IMR-90 (cell line): ENCODE measurements around the gene TTLL11. TPM values are rescaled to one million over a fixed set of nuclear protein-coding genes. Genes with fewer than 3 reads are reported as not detected.

Experiments
- ATAC-seq: fragments of 200-7000 bp; cut with Tn5 transposase; 2 replicates; pipeline ENCODE4 v1.9.1; 2020; ENCODE audit warnings: low read depth, mild to moderate bottlenecking, moderate library complexity
- BruUV-seq: library from RNA; stranded (reverse); fragments of 400-500 nt; replicated peaks from 2 replicates; lab custom pipeline; 2021; lab: Mats Ljungman, UMichigan
- CTCF ChIA-PET: fragments of 300-600 bp; formaldehyde crosslinking; extraction: SDS; loops from one replicate; lab custom pipeline; 2021; ENCODE audit warnings: antibody characterized with exemption; lab: Yijun Ruan, JAX
- POLR2A ChIA-PET: fragments of 300-600 bp; sonication (Branson Sonifier 250); formaldehyde crosslinking; loops from one replicate; lab custom pipeline; 2022; ENCODE audit warnings: antibody characterized with exemption; ENCODE audit not compliant: unreplicated experiment; lab: Charles Lee
- DNase-seq: peaks from one replicate; pipeline ENCODE4 v3.0.0; 2013
- H2AFZ ChIP-seq: replicated peaks from 2 replicates; pipeline ENCODE3; 2013; ENCODE audit warnings: low read length, mild to moderate bottlenecking; ENCODE audit not compliant: poor library complexity
- H2AK5ac ChIP-seq: 2 replicates; pipeline ENCODE4 v1.6.1; 2013; ENCODE audit warnings: low read depth, low read length, inconsistent platforms
- H2AK9ac ChIP-seq: replicated peaks from 2 replicates; pipeline ENCODE3; 2013; ENCODE audit warnings: mild to moderate bottlenecking, low read depth, low read length, moderate library complexity; ENCODE audit not compliant: poor library complexity
- H2BK120ac ChIP-seq: 2 replicates; pipeline ENCODE4 v1.6.1; 2013; ENCODE audit warnings: low read depth, low read length, inconsistent platforms
- H2BK15ac ChIP-seq: 3 replicates; pipeline ENCODE4 v1.6.1; 2013; ENCODE audit warnings: low read depth, low read length, inconsistent platforms
- H2BK20ac ChIP-seq: 2 replicates; pipeline ENCODE4 v1.6.1; 2013; ENCODE audit warnings: low read depth, mild to moderate bottlenecking, inconsistent platforms, low read length, moderate library complexity
- H2BK5ac ChIP-seq: 2 replicates; pipeline ENCODE4 v1.6.1; 2013; ENCODE audit warnings: mild to moderate bottlenecking, low read depth, low read length, inconsistent platforms; ENCODE audit not compliant: poor library complexity, severe bottlenecking
- H3K14ac ChIP-seq: replicated peaks from 2 replicates; pipeline ENCODE4 v1.6.1; 2013; ENCODE audit warnings: low read depth, low read length, inconsistent platforms
- H3K18ac ChIP-seq: 2 replicates; pipeline ENCODE4 v1.6.1; 2013; ENCODE audit warnings: low read depth, low read length, control low read depth
- H3K23ac ChIP-seq: 2 replicates; pipeline ENCODE4 v1.6.1; 2013; ENCODE audit warnings: low read depth, low read length, inconsistent platforms
- H3K27ac ChIP-seq: 2 replicates; pipeline ENCODE4 v1.5.1; 2013; ENCODE audit warnings: mild to moderate bottlenecking, control low read depth, low read length; ENCODE audit not compliant: insufficient read depth
- H3K27me3 ChIP-seq: 2 replicates; pipeline ENCODE4 v1.6.1; 2013; ENCODE audit warnings: low read length; ENCODE audit not compliant: control insufficient read depth, insufficient read depth
- H3K36me3 ChIP-seq: 2 replicates; pipeline ENCODE4 v1.6.1; 2013; ENCODE audit warnings: low read length, mixed read lengths; ENCODE audit not compliant: control insufficient read depth, insufficient read depth
- H3K4ac ChIP-seq: 2 replicates; pipeline ENCODE4 v1.6.1; 2013; ENCODE audit warnings: low read depth, low read length, inconsistent platforms
- H3K4me1 ChIP-seq: 2 replicates; pipeline ENCODE4 v1.6.1; 2013; ENCODE audit warnings: low read length, mixed read lengths; ENCODE audit not compliant: control insufficient read depth, insufficient read depth
- H3K4me2 ChIP-seq: 2 replicates; pipeline ENCODE4 v1.6.1; 2013; ENCODE audit warnings: low read depth, mild to moderate bottlenecking, control low read depth, low read length, moderate library complexity
- H3K4me3 ChIP-seq: 2 replicates; pipeline ENCODE4 v1.5.1; 2013; ENCODE audit warnings: low read depth, mild to moderate bottlenecking, control low read depth, low read length, moderate library complexity; ENCODE audit not compliant: insufficient read depth
- H3K56ac ChIP-seq: 2 replicates; pipeline ENCODE4 v1.6.1; 2013; ENCODE audit warnings: low read length, inconsistent platforms; ENCODE audit not compliant: insufficient read depth; ENCODE audit errors: extremely low read depth
- H3K79me1 ChIP-seq, 2 experiments: 2 replicates each; pipeline ENCODE4 v1.6.1; 2013; ENCODE audit warnings: low read length in 2 of 2, inconsistent platforms in 1 of 2, low read depth in 1 of 2
- H3K9ac ChIP-seq: 2 replicates; pipeline ENCODE4 v1.6.1; 2013; ENCODE audit warnings: low read depth, low read length, control low read depth
- H3K9me1 ChIP-seq: 2 replicates; pipeline ENCODE4 v1.6.1; 2013; ENCODE audit warnings: low read length, inconsistent platforms; ENCODE audit not compliant: insufficient read depth
- H3K9me3 ChIP-seq: 2 replicates; pipeline ENCODE4 v1.6.1; 2013; ENCODE audit warnings: low read length; ENCODE audit not compliant: control insufficient read depth, insufficient read depth
- H4K20me1 ChIP-seq: 2 replicates; pipeline ENCODE4 v1.6.1; 2013; ENCODE audit warnings: low read length, inconsistent platforms; ENCODE audit not compliant: insufficient read depth
- H4K5ac ChIP-seq: 2 replicates; pipeline ENCODE4 v1.6.1; 2013; ENCODE audit warnings: mild to moderate bottlenecking, low read depth, low read length, control low read depth
- H4K8ac ChIP-seq, 2 experiments: 2 replicates each; pipeline ENCODE4 v1.6.1; 2013; ENCODE audit warnings: low read depth in 2 of 2, low read length in 2 of 2, control low read depth in 1 of 2, inconsistent platforms in 1 of 2
- H4K91ac ChIP-seq: 2 replicates; pipeline ENCODE4 v1.6.1; 2013; ENCODE audit warnings: low read depth, low read length, inconsistent platforms; ENCODE audit not compliant: insufficient read depth
- CEBPB ChIP-seq: IDR thresholded peaks from 2 replicates; pipeline ENCODE4 v1.6.1; 2012; ENCODE audit warnings: low read depth, low read length, improper control_type of control experiment
- MAZ ChIP-seq: IDR thresholded peaks from 2 replicates; pipeline ENCODE4 v1.6.1; 2012; ENCODE audit warnings: low read depth, mild to moderate bottlenecking, low read length, improper control_type of control experiment, moderate library complexity, borderline replicate concordance
- WGBS, 2 experiments: methylation state at CpG; one replicate each; pipeline versions ENCODE4 v1.1.5 to v1.1.7; 2013; ENCODE audit warnings: missing lambda C conversion rate in 2 of 2; ENCODE audit not compliant: insufficient read length in 1 of 2; ENCODE audit errors: extremely low coverage in 2 of 2; 5-methylcytosine and 5-hydroxymethylcytosine counted together
- dilution Hi-C: fragments of 300-500 bp; cut with HindIII; formaldehyde crosslinking; loops from one replicate; pipeline ENCODE4 v1.14.3; 2018; ENCODE audit warnings: low sequenced_read_pairs; ENCODE audit not compliant: unreplicated experiment
- in situ Hi-C: fragments of 300-500 bp; cut with MboI; formaldehyde crosslinking; loops from 3 replicates; pipeline ENCODE4 v1.14.3; 2019; ENCODE audit warnings: low sequenced_read_pairs, inconsistent platforms, mixed read lengths
- intact Hi-C: fragments of 100-400 bp; cut with micrococcal nuclease; formaldehyde crosslinking; loops from 2 replicates; pipeline ENCODE4 v1.10.0; 2022
- polyA plus RNA-seq, 3 experiments: library from polyadenylated mRNA; depleted of rRNA; stranded (reverse); fragments of >200 nt; gene quantifications; 2 replicates each; pipeline ENCODE4 v1.2.3, GENCODE V29; 2012; ENCODE audit warnings: low replicate concordance in 1 of 3
- total RNA-seq: library from RNA; depleted of rRNA; stranded (reverse); fragments of >200 nt; gene quantifications from 2 replicates; pipeline ENCODE4 v1.2.3, GENCODE V29; 2012

Gene TTLL11
- total and polyA plus RNA-seq, 2 of the 4 experiments (the other 2 are of a cell fraction): 2.0 to 4.6 TPM

DNA sequence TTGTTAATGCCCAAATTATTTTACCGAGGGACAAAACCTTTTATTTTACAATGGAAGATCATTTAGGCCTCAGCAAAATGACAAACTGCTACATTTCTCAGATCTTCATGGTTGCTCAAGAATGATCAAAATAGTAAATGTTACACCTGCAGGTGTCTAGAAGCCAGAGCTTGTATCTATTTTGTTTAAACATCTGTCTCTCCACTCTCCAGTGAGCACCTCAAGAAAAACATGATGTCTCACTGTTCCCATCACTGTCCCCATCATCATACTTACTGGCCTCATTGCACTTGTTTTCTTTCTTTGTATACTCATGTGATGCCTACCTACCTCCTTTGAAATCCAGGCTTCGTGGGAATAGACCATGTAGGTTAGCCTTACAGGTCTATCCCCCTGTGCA is 149.6 kb downstream of the TTLL11 start:
- Histone ChIP-seq H2BK20ac (peak overlapping the region; percentile 74; the same call in 1 of the 2 replicates), H3K4me3 (no peak overlapping the region), H4K20me1 (no peaks in the 10 kb centered on the region), H2AFZ (no peak overlapping the region), H2BK15ac (0 out of 3 replicates have a peak overlapping the region, but pooled peaks have one; percentile 59), H3K36me3 (no peaks in the 10 kb centered on the region), H2BK120ac (no peak overlapping the region), H3K27ac (no peak overlapping the region), H2BK5ac (no peak overlapping the region), H3K79me1 (peaks cover 0 to 7% of the 10 kb centered on the region in 2 experiments; a peak in 1 of 4 replicates), H2AK5ac (peak overlapping the region; percentile 84; the same call in 1 of the 2 replicates), H2AK9ac (no peak overlapping the region), H3K9me1 (peaks cover 13% of the 10 kb centered on the region), H3K27me3 (no peaks in the 10 kb centered on the region), H3K4ac (no peak overlapping the region; the same call in 1 of the 2 replicates), H3K4me1 (peaks cover 9% of the 10 kb centered on the region), H3K18ac (peak overlapping the region; percentile 40; the same call in 1 of the 2 replicates), H4K91ac (no peak overlapping the region), H4K5ac (no peak overlapping the region), H3K56ac (no peak overlapping the region), H3K23ac (no peak overlapping the region), H3K9me3 (no peaks in the 10 kb centered on the region), H3K4me2 (no peak overlapping the region), H4K8ac (no peak overlapping the region; a peak in 1 of 4 replicates), H3K14ac (peak overlapping the region; percentile 81), H3K9ac (no peak overlapping the region)
- TF ChIP-seq MAZ (no peak), CEBPB (no peak)
- ATAC-seq (no peak), DNase-seq (no peak)
- dilution Hi-C loops (no loop called here), in situ Hi-C loops (no loop called here), intact Hi-C loops (no loop called here)
- BruUV-seq: no TSS peak
- POLR2A ChIA-PET: no interaction called here
- CTCF ChIA-PET: no interaction called here
- no CpG with 5 or more reads among the region's 2 CpGs for WGBS, 2 experiments
